Left ventricle myocardium inferior (tissue), 1 donor: Measurements from ENCODE around the gene FMN1. TPM values are rescaled to one million over a fixed set of nuclear protein-coding genes. Genes with fewer than 3 reads are reported as not detected.

Experiments used
- DNase-seq: peaks from one replicate; pipeline ENCODE4 v3.0.0-alpha.2; 2020
- H3K27ac ChIP-seq: fragments of 200-600 bp; replicated peaks from 2 replicates; pipeline ENCODE4 v1.8.0; 2021
- H3K27me3 ChIP-seq: fragments of 200-600 bp; 2 replicates; pipeline ENCODE4 v1.8.0; 2021; ENCODE audit warnings: low read depth
- H3K36me3 ChIP-seq: fragments of 200-600 bp; 2 replicates; pipeline ENCODE4 v1.8.0; 2021
- H3K4me1 ChIP-seq: fragments of 200-600 bp; 2 replicates; pipeline ENCODE4 v1.8.0; 2021
- H3K4me3 ChIP-seq: fragments of 200-600 bp; 2 replicates; pipeline ENCODE4 v1.8.0; 2021; ENCODE audit warnings: mild to moderate bottlenecking, moderate library complexity
- H3K9me3 ChIP-seq: fragments of 200-600 bp; replicated peaks from 2 replicates; pipeline ENCODE4 v1.8.0; 2021
- intact Hi-C: fragments of 100-400 bp; cut with micrococcal nuclease; formaldehyde crosslinking; loops from one replicate; pipeline ENCODE4 v1.11.0; 2022
- total RNA-seq: library from RNA; stranded (reverse); fragmentation: NEBNext Ultra II Directional; extraction: Animal tissue kit (Norgen Biotek cat#: 25700); gene quantifications from one replicate; pipeline ENCODE4 v1.2.1, GENCODE V29; 2021
- TF ChIP-seq, protein P1 (sequence below): fragments of 200-600 bp; IDR thresholded peaks from 2 replicates; pipeline ENCODE4 v1.8.0; 2021; ENCODE audit warnings: antibody characterized with exemption, mild to moderate bottlenecking, borderline replicate concordance
- donor health status: DM: no; HTN: yes; CAD: no; lungs with severe emphysema.

The FMN1 gene
- total RNA-seq, 1 donor from 2014 or later: 4.5 TPM

DNA sequence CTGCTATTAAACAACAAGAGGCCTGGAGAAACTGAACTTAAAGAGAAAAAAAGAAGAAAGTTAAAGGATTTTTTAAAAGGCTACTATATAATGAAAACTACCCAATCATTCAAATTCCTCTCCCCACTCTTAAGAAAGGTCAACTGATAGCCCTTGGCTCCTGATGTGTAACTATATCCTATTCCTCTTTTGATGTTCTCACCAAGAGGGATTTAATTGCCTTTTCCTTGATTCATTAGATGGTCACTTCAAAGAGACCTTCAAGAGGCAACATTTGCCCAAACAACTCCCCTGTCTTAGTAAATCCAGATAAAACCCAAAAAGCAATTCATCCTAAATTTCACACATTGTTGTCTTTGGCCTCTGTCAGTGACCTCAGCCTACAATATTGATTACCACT, 86.0 kb downstream of the FMN1 start:
- Histone ChIP-seq H3K4me1 (no peaks in the 10 kb centered on the region), H3K27ac (no peak overlapping the region), H3K4me3 (no peak overlapping the region), H3K27me3 (no peaks in the 10 kb centered on the region), H3K9me3 (no peaks in the 10 kb centered on the region), H3K36me3 (no peaks in the 10 kb centered on the region)
- intact Hi-C loops: no loop called here
- no peak for DNase-seq
- TF ChIP-seq, protein P1, sequence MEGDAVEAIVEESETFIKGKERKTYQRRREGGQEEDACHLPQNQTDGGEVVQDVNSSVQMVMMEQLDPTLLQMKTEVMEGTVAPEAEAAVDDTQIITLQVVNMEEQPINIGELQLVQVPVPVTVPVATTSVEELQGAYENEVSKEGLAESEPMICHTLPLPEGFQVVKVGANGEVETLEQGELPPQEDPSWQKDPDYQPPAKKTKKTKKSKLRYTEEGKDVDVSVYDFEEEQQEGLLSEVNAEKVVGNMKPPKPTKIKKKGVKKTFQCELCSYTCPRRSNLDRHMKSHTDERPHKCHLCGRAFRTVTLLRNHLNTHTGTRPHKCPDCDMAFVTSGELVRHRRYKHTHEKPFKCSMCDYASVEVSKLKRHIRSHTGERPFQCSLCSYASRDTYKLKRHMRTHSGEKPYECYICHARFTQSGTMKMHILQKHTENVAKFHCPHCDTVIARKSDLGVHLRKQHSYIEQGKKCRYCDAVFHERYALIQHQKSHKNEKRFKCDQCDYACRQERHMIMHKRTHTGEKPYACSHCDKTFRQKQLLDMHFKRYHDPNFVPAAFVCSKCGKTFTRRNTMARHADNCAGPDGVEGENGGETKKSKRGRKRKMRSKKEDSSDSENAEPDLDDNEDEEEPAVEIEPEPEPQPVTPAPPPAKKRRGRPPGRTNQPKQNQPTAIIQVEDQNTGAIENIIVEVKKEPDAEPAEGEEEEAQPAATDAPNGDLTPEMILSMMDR: no peak

DNA sequence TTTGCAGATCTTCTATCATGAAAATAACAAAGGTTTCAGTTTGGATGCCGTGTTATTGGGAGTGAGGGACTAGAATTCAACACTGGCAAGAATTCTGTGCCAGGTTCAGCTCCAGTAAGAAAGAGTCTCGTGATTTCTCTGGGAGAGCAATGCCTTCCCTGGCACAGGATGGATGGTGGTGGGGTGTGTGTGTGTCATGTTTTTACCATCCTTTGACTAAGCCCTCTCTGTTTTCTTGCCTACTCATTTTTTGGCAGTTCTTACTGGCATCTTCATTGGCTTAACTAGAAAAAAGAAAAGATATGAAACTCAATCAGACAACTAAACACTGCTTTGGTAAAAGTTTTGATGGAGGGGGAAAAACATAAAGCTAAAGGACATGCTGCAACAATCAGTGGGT, 86.6 kb downstream of the FMN1 start:
- Histone ChIP-seq H3K4me3 (no peak overlapping the region), H3K9me3 (no peaks in the 10 kb centered on the region), H3K27ac (no peak overlapping the region), H3K4me1 (no peaks in the 10 kb centered on the region), H3K27me3 (no peaks in the 10 kb centered on the region), H3K36me3 (no peaks in the 10 kb centered on the region)
- TF ChIP-seq, protein P1: no peak
- intact Hi-C loops: no loop called here
- DNase-seq: no peak

DNA sequence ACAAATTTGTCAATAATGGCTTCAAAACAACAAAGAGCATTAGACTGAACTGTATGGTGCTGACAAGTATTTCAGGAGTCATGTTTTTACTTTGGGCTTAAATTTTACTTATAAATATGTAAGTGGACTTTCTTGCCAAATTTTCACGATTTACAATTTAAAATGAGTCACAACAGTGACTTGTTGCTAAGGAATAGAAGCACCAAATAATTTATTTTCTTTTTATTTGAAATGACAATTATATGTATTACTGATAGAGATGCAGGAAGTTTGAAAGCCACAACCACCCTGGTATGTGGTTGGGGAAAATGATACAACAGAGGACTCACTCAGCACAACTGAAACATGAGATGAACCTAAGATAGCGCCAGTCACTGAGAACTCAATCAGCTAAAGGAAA, 90.3 kb downstream of the FMN1 start:
- no peak for DNase-seq
- H3K36me3 ChIP-seq: no peaks in the 10 kb centered on the region
- TF ChIP-seq, protein P1: no peak
- no peak overlapping the region for H3K27ac ChIP-seq
- no peak overlapping the region for H3K4me3 ChIP-seq
- H3K27me3 ChIP-seq: no peaks in the 10 kb centered on the region
- no peaks in the 10 kb centered on the region for H3K4me1 ChIP-seq
- intact Hi-C loops: no loop called here
- H3K9me3 ChIP-seq: no peaks in the 10 kb centered on the region

DNA sequence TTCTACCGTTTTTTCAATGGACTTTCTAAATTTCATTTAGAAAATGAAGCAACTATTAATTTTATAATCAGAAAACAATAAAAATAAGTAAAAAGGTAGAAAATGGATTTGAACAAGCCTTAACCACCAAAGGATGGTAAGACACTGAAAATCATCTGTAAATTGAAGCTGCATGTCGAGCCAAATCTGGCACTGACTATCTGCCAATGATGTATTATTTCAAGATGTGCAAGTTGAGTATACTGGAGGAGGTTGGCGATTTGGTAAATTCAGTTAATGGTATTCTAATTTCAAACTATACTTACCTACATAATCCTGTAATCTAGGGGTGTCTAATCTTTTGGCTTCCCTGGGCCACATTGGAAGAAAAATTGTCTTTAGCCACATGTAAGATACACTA, 93.5 kb downstream of the FMN1 start:
- TF ChIP-seq, protein P1: no peak
- H3K4me3 ChIP-seq: no peak overlapping the region
- no peaks in the 10 kb centered on the region for H3K36me3 ChIP-seq
- H3K4me1 ChIP-seq: no peaks in the 10 kb centered on the region
- no peak for DNase-seq
- no peaks in the 10 kb centered on the region for H3K9me3 ChIP-seq
- intact Hi-C loops: no loop called here
- H3K27me3 ChIP-seq: no peaks in the 10 kb centered on the region
- H3K27ac ChIP-seq: no peak overlapping the region

DNA sequence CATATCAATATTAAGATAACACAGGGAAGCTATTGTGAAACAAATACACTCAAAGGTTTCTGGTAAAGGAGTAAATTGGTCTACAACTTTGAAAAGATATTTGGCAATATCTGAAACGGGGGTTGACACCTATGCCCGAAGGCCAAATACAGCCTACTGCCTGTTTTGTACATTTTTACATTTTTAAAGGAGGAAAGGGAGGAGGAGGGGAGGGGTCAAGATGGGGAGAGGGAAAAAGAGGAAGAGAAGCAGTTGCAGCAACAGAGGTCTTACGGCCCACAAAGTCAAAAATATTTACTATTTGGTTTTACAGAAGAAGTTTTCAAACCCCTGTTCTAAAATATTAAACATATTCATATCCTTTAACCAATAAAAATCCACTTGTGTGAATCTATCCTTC, 94.2 kb downstream of the FMN1 start:
- no peak for DNase-seq
- TF ChIP-seq, protein P1: no peak
- H3K36me3 ChIP-seq: no peaks in the 10 kb centered on the region
- no peaks in the 10 kb centered on the region for H3K4me1 ChIP-seq
- intact Hi-C loops: no loop called here
- no peaks in the 10 kb centered on the region for H3K27me3 ChIP-seq
- no peak overlapping the region for H3K27ac ChIP-seq
- no peaks in the 10 kb centered on the region for H3K9me3 ChIP-seq
- no peak overlapping the region for H3K4me3 ChIP-seq

DNA sequence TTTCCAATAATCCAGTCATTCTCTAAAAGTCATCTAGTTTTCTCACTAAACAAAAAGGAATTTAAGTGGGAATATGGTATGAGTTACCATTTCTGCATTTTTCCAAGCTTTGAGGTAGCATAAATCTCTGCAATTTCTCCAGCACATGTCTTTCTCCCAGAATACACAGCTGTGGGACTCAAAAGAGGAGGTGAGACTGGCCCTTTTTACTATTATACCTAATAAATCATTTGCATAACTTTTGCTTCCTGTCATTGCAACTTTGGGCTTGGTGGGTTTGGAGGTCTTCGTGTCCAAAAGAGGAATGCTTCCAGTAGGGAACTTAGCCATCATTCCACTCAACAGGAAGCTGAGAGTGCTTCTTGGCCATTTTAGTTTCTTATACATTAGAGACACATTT, 94.8 kb downstream of the FMN1 start:
- H3K4me3 ChIP-seq: no peak overlapping the region
- H3K27ac ChIP-seq: no peak overlapping the region
- no peaks in the 10 kb centered on the region for H3K4me1 ChIP-seq
- DNase-seq: no peak
- H3K27me3 ChIP-seq: no peaks in the 10 kb centered on the region
- no peaks in the 10 kb centered on the region for H3K9me3 ChIP-seq
- H3K36me3 ChIP-seq: no peaks in the 10 kb centered on the region
- intact Hi-C loops: no loop called here
- TF ChIP-seq, protein P1: no peak
